ENCODE data around the gene CSTA.

DNA sequence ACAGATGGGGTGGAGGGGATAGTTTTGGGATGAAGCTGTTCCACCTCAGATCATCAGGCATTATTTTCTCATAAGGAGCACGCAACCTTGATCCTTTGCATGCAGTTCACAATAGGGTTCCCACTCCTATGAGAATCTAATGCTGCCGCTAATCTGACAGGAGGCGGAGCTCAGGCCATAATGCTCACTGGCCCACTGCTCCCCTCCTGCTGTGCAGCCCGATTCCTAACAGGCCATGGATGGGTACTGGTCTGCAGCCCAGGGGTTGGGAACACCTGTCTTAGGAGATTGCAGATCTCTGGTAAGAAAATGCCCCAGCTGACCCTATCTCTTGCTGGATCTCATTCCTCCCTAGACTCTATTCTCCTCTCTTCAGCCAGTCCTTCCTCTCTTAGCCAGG lies 6.8 kb downstream of the CSTA start:
- TF ChIP-seq, protein P1, sequence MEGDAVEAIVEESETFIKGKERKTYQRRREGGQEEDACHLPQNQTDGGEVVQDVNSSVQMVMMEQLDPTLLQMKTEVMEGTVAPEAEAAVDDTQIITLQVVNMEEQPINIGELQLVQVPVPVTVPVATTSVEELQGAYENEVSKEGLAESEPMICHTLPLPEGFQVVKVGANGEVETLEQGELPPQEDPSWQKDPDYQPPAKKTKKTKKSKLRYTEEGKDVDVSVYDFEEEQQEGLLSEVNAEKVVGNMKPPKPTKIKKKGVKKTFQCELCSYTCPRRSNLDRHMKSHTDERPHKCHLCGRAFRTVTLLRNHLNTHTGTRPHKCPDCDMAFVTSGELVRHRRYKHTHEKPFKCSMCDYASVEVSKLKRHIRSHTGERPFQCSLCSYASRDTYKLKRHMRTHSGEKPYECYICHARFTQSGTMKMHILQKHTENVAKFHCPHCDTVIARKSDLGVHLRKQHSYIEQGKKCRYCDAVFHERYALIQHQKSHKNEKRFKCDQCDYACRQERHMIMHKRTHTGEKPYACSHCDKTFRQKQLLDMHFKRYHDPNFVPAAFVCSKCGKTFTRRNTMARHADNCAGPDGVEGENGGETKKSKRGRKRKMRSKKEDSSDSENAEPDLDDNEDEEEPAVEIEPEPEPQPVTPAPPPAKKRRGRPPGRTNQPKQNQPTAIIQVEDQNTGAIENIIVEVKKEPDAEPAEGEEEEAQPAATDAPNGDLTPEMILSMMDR (IDR thresholded peaks at IDR 0.05) = no peak
- TF ChIP-seq POLR2A (IDR thresholded peaks at IDR 0.05) = no peak

Data from body of pancreas (tissue), 4 donors.